Muscle of arm (tissue), 12 donors: Measurements from ENCODE around the gene SYTL1. TPM values are rescaled to one million over a fixed set of nuclear protein-coding genes. Genes with fewer than 3 reads are reported as not detected.

ENCODE experiments used
- DNase-seq: peaks from one replicate; pipeline ENCODE4 v3.0.0-alpha.2; 2013
- polyA plus RNA-seq, 12 donors: library from polyadenylated mRNA; unstranded; fragments of 120-200 nt; gene quantifications; one replicate each; pipeline ENCODE4 v1.2.1, GENCODE V29; 2013; ENCODE audit not compliant: insufficient read length in 12 of 12

SYTL1 gene
- polyA plus RNA-seq, 12 donors, result 0.38 to 19.4 (median 0.83) TPM; not detected in 1

DNA sequence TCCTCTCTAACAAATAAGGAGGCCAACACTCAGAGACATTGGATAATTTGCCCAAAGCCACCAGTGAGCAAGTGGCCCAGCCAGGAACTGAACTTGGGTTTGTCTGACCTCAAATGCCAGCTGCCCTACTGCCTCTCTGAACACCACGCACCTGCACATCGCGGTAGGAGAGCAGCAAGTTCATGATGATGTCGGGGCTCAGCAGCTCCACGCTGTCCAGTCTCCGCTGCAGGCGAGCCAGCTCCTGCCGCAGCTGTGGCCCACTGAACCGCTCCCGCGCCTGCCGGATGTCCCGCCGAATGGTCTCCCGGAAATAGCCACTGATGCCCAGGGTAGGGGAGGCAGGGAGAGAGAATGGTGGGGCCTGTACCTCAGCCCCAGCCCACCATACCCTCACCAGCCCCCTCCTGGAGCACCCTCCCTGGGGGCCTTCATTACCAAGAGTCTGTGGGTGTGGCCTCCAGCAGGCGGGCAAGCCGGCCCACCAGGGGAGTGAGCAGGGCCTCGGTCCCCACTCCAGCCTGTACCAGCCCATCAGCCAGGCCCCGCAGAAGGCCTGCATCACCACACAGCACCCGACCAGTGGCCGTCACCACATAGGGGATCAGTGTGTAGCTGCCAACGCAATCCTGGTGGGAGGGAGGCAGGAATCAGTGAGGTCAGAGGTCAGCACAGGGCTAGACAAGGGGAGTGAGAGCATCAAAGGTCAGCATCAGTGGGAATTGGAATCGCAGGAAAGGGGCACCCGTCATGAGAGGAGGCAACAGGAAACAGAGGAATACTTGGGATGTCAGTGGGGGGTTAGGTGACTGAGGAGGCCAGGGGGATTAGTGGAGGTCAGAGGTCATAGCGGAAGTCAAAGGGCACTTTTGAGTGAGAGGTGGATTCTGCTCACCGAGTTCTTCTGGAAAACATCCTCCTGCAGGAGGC is 22.2 kb downstream of the SYTL1 start:
- DNase-seq, result no peak

DNA sequence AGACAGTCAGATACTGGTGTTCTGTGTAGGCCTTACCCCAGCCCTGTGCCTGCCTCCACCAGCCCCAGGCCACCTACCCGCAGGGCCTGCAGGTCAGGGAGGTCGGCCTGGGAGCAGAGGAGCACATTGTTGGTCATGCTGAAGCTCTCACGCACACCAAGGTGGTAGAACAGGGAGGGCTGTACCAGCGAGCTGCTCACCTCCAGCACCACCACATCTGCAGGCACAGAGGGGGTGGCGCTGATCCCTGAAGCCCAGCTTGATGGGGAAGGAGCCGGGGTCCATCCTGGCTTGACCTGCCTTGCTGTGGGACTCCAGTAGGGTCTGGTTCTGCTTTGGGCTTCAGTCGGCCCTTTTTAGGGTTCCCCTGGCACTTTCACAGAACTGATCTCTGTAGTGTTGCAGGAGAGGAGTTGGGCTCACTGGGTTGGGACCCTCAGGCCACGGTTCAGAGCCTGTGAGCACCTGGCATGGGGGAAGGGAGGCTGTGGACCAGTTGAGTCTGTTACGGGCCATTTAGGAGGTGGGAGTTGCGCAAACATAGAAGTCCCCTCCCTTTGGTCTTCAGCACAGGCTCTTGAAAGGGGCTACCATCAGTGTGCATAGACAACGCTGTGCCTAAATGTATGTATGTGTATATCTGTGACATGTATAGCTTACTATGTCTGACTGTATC is 23.0 kb downstream of the SYTL1 start:
- DNase-seq, result no peak

DNA sequence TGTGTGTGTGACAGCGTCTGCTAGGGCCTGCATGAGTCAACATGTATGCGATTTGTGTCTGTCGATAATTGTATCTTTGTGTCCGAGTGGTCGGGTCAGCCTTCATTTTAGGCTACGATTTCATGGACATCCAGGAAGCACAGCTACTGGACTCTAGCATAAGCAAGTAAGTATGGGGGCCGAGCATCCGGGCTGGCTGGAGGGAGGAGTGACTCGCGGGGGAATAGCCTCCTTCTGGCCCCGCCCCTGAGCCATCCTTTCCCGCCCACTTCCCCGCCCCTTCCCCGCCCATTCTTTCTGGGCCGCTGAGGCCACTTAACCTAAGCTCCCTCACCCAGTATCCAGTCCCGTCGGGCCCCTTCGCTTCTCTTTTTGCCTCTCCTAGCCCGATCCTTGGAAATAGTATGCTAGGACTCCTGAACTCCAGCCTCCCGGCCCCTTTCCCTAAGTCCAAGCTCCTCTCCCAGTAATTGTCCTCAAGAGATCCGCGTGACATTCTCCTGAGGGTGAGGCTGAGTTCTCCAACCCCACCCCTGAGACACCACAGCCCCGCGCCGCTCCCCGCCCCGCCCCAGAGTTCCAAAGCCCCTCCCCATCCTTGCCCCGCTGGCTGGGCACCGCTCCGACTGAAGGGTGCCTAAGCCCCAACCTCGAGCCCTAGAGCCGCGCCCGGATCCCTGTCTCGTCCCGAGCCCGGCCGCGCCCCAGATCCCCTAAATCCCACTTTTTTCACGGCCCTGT is 23.7 kb downstream of the SYTL1 start:
- peak; percentile 91 for DNase-seq

DNA sequence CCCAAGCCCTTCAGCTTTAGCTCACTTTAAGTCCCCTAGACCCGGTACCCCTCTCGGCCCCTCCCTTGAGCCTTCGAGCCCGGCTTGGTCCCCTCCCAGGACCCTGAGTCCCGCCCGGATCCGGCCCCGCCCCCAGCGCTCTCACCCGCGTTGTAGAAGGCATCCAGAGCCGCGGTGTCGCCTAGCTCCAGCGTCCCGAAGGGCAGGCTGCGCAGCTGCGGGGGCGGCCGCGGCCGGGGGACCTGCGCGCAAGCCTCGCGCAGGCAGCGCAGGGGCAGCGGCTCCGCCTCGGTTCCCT is 24.2 kb downstream of the SYTL1 start:
- DNase-seq, result peak; percentile 69

DNA sequence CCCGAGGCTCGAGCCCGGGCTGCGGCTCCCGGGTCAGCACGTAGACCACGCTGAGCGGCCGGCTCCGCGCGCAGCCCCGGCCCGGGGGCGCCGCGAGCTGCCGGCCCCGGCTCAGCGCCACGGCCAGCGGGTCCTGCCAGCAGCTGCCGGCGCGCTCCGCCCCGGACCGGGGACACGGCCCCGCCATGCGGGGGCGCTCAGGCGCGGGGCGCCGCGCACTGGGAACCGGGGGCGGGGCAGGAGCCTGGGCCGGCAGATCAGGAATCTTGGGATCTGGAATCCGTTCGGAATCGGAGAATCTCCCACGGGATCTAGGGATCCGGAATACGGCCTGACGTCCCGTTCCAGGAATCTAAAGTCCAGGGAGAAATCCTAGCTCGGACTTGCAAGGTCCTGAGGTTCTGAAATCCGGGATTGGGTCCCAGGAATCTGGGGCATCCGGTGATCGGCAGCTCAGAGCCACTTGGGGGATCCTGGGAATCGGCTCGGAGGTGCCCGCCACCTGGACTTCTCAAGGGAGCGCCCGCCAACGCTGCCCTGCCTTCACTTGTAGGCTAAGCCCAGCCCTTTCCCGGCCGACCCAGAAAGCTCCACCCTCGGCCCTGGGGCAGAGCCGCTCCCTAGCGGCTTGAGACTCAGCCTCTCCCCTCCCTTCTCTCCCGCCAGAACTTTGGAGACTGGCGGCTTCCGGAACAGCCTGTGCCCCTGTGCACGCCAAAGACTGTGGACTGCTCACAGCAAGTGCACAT is 24.8 kb downstream of the SYTL1 start, which contains the start of gene MAP3K6:
Gene MAP3K6 (minus strand): TSS at position 551 of the 749 bp plus-strand sequence. CDS start 364 bp downstream, at position 187.
- DNase-seq, result peak; percentile 62

DNA sequence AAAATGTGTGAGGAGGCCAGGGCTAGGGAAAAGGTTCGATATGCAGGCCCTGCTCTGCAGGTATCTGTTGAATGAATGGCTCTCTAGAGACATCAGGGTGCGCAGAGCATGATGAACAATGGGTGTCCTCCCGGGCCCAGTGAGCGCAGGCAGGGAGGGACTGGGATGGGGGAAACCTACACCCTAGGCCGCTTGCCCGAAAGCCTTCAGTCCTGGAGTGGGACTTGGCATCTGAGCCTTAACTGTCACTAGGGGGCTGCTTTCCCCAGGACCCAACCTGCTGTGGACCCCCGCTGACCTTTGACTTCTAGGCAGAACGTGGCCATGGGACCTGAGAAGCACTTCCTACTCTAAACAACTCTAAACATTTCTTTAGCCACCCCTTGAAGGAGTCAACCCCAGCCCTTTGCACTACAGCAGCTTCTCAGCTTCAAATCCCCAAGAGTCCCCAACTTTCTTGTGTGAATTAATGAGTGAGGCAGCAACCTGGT is 25.4 kb downstream of the SYTL1 start:
- no peak for DNase-seq

DNA sequence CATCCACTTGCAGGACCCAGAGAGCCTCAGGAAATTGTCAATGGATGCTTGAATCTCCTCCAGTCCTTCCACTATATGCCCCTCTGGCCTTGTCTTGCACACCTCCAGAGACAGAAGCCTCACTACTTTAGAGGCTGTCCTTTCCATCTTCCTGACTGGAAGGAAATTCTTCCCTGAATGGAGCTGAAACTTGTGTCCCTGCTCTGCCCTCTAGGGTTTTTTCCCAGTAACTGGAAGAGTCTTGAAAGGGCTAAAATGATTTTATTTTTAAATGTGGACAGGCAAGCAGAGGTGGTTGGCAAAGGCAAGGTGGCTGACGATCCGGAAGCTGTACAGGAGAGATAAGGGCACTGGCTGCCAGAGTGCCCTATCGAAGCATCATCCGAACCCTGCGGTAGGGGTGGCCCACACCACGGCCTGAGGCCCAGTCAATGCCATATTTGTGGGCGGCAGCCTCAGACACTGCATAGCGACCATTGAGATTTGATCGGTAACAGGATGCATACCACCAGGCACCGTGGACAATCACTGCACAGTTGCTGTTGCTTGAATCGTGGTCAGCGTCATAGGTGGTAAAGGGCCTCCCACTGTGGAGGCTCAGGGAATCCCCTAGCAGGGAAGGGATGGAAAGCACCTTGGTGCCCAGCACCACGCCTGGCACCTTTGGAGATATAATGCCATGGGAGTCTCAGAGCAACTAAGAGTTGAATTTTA is 27.2 kb downstream of the SYTL1 start:
- no peak for DNase-seq

DNA sequence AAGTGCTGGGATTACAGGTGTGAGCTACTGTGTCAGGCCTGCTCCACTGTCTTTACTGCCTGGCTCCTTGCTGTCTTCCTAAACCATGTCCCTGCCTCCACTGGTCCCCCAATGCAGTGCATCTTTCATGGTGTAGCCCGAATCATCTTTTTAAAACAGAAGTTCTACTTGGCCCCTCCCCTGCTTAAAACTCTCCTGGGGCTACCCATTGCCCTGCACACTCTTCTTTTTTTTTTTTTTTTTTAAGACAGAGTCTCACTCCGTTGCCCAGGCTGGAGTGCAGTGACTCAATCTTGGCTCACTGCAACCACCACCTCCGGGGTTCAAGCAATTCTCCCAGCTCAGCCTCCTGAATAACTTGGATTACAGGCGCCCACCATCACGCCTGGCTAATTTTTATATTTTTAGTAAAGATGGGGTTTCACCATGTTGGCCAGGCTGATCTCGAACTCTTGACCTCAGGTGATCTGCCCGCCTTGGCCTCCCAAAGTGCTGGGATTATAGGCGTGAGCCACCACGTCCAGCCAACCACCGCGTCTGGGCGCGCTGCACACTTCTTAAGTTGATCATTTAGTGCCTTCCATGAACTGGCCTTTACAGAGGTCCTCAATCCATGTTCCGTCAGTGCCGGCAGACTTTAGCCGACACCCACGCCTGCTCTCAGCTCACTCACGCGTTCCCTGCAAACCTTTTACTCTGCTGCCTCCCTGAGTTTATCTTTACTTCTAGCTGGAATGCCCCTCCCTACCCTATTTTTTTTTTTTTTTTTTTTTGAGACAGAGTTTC is 30.4 kb downstream of the SYTL1 start:
- no peak for DNase-seq

DNA sequence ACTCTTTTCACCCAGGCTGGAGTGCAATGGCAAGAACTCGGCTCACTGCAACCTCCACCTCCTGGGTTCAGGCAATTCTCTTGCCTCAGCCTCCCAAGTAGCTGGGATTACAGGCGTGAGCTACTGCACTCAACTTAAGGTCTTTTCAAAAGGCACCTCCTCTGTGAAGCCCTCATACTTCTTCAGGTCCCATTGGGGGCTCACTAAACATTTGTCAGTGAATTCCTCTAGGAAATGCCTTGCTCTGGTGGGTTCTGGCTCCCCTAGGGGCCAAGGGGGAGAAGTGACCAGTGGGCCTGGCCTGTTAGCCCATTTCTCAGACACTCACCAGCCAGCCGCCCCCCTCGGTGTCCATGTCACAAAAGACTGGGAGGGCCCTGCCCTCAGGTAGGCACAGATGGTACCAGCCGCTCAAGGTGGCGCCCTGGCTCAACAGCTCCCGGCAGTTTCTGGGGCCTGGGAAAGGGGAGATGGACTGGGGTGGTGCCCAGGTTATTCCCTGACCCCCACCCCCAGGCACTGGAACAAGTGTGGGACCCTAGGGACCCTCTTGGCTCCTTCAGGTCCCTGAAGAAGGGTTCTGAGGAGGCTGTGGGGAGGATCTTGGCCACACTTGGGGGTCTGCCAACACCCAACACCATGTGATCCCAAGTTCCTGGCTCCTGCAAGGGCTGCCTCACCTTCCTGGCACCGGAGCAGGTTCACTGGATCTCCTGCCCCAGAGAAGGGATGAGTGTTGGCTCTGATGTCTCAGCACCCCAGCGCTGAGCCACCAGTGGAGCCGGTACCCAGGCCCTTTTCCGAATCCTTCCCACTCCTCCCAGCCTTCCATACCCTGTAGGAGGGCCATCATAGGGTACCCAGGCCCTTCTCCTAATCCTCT is 31.2 kb downstream of the SYTL1 start:
- DNase-seq, result no peak

DNA sequence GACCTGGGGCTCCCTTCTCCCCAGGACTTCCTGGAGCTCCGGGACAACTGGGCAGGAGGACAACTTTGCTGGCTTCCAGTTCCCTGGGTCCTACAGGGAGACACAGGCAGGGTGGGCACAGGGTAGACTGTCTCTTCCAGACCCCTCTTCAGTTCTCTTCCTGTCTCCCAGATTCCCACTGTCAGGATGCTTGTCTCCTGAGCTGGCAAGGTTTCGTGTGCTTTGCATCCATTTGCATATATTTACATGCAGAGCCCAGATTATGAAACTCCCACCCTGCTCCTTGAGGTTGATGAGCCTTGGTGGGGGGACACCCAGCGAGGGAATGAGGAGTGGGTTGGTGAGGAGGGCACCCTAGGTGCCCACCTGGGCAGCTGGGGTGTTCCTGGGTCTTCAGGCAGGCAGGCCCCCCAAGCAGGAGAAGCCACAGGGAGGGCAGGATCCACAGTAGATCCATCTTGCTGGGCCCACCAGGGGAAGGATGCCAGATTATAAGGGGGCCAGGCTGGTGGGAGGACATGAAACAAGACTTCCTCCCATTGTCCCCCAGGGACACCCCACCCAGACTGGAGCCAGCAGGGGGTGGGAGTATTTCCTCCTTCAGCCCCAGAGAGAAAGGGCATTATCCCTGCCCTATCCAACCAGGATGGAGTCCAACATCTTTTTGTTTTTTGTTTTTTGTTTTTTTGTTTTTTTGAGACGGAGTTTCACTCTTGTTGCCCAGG is 32.7 kb downstream of the SYTL1 start, which contains the start of gene FCN3:
Gene FCN3 (minus strand): TSS at position 463 of the 725 bp plus-strand sequence. CDS start 6 bp downstream, at position 457.
- no peak for DNase-seq

DNA sequence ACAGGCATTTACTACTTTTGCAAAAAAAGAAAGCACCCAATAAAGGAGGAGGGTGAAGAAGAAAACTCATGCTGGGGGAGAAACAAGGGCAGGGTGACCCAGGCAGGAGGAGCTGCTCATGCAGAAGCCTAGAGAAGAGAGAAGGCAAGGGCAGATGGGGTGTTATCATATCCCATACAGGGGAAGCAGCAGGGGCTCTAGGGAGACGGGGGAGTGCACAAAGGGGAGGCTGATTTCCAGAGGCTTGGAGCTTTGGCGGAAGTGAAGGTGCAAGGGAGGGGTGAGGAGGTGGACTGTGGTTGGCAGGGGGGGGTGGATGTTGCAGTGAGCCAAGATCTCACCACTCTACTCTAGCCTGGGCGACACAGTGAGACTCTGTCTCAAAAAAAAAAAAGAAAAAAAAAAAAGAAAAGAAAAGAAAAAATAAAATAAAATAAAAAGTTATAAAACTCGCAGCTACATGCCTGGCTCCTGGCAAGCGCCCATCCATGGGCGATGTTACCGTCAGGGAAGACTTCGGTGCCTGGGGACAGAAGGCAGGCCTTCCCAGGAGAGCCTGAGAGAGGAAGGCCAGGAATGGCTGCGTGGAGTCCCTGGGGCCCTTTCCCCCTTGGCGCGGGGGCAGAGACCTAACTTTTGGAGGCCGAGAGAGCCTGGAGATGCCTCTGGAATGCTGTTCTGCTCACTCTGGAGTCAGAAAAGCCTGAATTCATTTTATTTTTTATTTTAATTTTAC is 36.1 kb downstream of the SYTL1 start:
- DNase-seq, result no peak

DNA sequence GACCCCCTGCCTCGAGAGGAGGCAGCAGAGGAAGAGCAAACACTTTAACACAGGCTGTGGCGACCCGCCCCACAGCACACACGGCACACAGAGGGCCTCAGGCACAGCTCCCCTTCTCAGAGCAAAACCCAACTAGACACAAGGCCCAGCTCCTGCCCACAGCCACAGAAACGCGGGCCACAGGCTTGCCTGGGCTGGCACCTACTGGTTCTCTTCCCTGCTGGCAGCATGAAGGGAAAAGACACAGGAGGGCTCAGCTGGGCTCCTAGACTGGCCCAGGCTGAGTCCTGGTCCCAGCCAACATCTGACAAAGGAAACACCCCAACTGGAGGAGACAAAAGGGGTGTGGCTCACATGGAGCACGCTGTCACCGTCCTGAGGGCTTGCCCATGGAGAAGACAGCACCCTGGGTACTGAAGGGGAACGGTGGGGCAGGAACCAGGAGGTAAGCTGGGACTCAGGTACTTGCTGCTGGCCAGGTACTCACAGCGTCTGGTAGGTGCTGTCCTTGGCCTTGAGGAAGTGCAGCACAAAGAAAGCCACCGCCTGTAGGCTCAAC is 37.8 kb downstream of the SYTL1 start:
- DNase-seq, result no peak

DNA sequence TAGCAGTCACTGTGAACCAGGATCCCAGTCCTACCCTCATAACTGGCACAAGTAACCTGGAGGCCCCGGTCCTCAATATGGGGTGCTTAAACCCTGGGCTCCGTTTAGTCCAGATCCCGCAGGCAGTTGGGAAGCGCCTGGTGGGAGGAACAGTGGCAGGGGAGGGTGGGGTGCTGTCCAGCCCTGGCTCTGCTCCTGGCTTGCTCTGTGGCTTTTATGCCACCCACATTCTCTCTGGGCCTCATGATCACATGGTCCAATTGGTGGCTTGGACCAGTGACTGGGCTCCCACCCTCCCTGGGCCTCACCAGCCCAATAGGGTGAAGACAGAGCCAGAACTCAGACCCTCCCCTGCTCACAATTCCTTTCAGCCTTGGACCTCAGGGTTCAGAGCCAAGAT is 38.4 kb downstream of the SYTL1 start:
- DNase-seq, result no peak

DNA sequence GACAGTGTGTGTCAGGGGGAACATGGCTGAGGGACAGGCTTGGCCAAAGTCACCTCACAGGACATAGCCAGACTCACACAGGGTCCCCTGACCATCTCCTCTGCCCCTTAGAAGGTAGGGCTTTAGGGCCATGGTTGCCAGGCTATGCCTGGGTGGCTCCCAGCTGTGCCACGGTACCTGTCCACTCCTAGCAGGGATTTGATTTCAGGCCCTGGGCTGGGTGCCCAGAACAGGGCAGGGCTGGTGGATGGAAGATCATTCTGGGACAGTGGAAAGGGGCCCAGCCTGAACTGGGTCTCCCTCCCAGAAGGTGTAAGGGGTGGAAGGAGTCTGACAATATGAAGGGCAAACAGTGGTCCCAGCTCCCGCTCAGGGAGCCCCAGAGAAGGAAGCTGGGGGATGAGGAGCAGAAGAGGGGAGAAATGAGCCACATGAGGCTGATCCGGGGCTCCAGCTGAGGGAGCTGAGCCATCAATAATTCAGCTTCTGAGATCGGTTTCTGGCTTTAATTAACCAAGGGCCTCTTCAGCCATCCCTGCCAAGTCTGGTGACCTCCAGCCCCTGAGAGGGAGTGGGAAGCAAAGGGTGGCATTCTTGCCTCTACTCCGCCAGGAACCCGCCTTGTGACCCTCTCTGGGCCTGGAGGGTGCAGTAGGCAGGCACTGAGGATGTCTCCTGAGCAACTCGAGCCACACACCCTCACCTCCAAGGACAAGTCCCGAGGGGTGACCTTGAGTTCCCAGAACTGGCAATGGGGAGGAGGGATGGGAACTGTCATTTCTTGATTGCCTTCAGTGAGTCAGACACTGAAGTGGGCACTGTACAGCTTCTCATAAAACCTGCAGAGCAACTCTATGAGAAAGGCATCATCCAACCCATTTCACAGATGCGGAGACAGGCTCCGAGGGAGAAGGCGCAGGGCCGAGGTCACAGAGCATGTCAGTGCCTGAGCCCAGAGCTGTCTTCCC is 39.2 kb downstream of the SYTL1 start:
- no peak for DNase-seq

DNA sequence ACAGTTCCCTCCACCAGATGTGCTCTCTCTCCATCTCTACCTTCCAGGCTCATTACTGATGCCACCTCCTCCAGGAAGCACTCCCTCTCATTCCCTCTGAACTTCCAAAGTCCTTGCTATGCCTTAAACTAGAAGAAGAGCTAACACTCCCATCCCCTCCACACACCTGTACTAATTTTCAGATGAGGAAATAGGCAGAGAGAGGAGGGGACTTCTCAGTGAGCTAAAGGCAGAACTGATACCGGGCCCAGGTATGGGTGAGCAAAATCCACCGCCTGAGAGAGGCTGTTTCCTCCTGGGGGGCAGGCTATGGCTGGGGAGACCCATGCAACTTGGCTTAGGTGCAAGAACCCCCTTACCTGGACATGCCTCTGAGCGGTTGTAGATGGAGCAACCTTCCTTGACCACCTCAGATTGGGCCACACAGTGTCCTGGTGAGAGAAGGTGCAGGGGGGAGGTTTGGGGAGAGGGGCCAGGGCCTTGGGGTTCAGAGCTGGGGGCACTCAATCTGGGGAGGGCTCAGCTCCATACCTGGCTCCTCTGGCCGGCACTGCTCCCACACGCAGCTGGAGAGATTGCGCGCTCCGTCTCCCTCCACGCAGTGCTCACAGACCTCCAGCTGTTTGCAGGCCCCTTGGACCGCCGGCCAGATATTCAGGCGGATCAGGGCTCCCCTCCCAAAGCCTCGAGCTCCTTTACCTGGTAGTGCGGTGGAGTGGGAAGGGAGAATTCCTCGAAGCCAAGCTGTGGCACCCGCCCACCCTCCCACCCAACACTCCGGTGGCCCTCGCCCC is 40.3 kb downstream of the SYTL1 start:
- DNase-seq, result no peak
